AG08395 (cell line): ENCODE results near the gene ENPP6.
"Not testable (repeated sequence)": the region's sequence is repeated elsewhere in the genome, so short reads cannot be mapped to it uniquely, and the experiment has no call there.

Experiments used
- DNase-seq: peaks from one replicate; pipeline ENCODE4 v3.0.0; 2012; ENCODE audit warnings: mixed read lengths, low spot score

The ENPP6 gene

DNA sequence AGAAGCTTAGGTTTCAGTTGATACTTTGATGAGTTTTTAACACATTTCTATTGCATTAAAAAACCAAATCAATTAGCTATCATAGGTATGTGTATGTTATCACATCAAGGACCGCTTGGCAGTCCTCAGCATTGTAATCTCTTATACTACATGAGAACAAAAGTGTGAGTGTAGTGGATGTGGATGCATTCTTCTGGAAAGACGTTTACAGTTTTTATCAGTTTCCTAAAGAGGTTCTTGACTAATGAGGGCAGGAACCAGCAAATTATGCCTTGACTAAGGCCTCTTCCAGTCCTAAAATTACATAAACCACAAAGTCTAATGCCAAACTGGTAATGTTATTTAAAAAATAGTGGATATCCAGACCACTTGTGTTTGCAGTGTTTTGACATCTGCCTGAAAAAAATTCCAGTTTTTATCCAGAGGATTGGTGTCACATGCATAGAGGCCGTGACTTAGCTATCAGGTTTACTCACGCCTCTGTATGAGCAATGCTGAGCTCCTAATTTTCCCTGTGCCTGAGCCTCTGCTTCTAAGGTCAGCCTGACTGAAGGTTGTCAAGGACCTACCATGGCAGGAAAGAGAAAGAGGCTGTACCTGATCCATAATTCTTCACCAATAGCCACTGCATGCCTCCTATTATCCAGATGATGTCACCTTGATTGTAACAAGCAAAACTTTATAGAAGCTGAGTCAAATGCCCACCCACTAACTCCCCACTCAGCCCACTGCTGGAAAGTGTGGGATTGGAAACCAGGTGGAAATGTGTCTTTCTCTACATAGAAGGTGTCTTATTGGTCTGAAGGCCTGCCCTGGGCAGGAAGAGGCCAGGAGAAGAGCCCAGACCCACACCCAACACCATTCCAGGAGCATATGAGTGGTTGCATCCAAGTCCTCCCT lies 68.7 kb downstream of the ENPP6 start:
- no peak for DNase-seq

- no peak for DNase-seq
These were observed 69.6 kb downstream of the ENPP6 start for GRCh38 chr4:184147858-184148737.

- DNase-seq = no peak
These were observed 70.7 kb downstream of the ENPP6 start for GRCh38 chr4:184146951-184147350.

- DNase-seq = no peak
These were observed 72.1 kb downstream of the ENPP6 start for GRCh38 chr4:184145596-184145995.

DNA sequence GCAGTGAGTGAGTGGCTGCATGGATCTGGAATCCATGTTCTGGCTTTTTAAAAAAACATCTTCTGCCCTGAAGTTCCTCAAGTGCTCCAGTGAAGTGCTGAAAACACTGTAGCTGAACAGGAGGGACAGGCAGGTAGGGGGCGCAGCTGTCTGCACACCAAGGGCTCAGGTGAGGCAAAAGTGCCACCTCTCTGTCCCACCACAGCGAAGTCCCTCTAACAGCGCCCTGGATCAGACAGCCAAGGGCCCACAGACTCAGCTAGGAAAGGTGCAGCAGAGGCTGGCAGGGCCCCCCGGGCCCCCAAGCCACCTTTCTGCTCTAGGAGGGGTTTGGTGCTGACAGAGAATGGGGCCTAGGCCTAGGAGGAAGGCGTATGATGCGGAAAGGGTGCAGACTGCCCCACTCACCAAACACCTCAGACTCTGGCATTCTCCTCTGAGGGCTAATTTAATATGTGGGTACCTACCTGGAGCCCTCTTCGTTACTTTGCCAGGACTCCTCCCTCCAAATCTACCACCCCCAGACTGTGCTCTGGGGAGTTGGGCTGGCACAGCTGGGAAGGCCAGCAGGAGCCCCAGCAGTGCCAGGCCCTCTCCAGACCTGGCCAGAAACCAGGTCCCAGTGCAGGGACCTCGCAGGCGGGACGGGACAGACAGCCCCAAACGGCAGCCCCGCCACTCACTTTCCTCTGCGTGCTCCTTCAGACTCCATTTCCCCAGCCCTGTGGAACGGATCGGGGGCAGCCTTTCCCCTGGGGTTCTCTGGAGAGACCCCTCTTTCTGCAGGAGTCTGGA lies 73.7 kb downstream of the ENPP6 start:
- DNase-seq = no peak

- no peak for DNase-seq
These were observed 75.3 kb downstream of the ENPP6 start for GRCh38 chr4:184142121-184143000.

- not testable (repeated sequence) for DNase-seq
These were observed 76.8 kb downstream of the ENPP6 start for GRCh38 chr4:184140901-184141300.

DNA sequence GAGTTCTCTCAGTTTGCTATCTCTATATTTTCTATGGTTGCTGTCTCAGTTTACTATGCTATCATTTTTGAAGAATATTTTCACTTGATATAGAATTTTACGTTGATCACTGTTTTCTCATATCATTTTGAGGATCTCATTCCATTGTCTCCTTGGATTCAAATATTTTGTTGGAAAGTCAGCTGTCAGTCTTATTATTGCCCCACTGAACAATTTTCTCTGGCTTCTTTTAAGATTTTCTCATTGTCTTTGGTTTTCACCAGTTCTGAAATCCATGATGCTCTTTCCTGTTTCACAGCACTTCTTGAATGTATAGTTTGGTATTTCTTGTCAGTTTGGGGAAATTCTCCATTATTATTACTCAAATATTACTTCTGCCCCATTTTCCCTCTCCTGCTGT lies 81.1 kb downstream of the ENPP6 start:
- no peak for DNase-seq

- DNase-seq = no peak
These were observed 90.9 kb downstream of the ENPP6 start for GRCh38 chr4:184126800-184127199.

GRCh38 chr4:184122631-184123408 lies 94.9 kb downstream of the ENPP6 start:
- DNase-seq = no peak

DNA sequence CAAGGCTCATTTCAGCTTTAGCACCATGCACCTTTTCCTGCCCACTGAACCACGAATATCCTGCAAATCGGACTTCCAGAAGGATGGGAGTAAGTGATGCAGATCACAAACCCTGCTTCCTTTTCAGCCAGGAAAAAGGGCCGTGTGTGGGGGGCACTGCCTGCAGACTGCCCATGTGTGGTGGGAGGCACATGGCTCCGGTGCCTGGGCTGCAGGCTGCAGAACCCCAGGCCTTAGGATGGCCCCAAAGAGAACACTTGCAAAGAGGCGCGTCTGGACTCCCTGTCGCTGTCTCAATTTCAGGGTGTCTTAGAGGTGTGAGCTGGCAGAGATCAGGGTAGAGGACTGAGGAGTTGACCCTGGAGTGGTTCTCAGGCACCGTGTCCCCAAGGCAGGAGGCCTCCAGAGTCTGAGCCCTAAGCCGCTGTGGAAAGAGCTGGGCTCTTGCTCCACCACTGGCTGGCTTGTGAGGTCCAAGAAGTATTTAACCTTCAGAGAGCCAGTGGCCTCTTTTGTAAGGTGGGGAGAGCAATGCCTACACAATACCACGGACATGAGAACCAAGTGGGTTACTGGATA lies 97.0 kb downstream of the ENPP6 start:
- no peak for DNase-seq

GRCh38 chr4:184117662-184118199 lies 99.9 kb downstream of the ENPP6 start:
- no peak for DNase-seq

DNA sequence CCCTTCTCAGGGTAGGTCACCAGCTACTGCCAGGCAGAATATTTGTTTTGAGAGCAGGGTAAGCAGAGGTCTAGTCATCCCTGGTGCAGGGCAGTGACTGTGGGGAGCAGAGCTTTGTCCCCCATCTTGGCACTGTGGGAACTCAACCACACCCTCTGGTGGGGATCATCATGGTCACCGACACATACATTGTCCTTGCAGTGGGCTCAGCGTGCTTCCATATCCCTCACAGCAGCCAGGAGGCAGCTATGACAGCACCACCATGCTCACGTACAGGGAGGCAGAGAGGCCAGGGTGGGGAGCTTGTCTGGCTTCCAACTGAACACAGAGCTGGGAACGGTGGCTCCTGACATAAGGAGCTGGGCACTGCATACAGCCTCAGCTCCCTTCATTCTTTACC lies 102.3 kb downstream of the ENPP6 start:
- DNase-seq = no peak

GRCh38 chr4:184114431-184114830 lies 103.2 kb downstream of the ENPP6 start:
- DNase-seq = no peak

GRCh38 chr4:184112006-184112550 lies 105.6 kb downstream of the ENPP6 start:
- DNase-seq = no peak

GRCh38 chr4:184111233-184111832 lies 106.3 kb downstream of the ENPP6 start:
- no peak for DNase-seq

DNA sequence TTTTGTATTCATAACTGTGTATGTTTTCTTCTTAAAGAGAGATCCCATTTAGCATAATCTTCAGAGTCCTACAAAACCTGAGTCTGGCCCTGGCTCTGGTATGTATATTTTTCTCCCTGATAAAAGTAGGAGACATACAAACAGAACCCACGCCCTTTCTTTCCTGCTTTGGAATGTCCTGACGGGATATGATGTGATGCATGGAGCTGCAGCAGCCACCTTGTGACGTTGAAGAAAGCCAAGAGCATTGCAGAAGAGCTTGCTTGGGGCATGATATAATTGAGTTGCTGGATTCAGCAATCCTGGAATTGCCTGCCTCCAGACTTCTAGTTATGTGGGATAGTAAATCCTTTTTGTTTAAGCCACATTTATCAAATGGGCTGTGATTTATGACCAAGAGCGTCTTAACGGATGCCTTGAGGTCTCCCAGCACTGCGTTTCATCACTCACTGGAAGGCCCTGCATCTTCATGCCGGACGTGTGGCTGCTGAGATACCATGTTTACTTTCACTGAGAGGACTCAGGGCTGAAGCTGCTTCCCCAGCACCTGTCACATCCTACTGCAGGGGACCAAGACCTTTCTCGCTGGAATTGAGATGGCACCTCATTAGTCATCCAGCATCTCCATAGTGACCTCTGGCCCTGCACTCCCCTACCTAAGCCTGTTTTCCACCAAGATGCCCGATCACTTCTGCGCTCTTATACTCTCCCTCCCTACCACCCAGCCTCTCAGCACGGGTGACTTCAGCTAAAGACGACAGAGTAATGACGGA lies 107.0 kb downstream of the ENPP6 start:
- no peak for DNase-seq

- DNase-seq = no peak
These were observed 109.6 kb downstream of the ENPP6 start for GRCh38 chr4:184108006-184108501.
